A549 (cell line): ENCODE measurements around the gene TICAM1. TPM values are rescaled to one million over a fixed set of nuclear protein-coding genes. Genes with fewer than 3 reads are reported as not detected.
"Not testable (repeated sequence)": the region's sequence is repeated elsewhere in the genome, so short reads cannot be mapped to it uniquely, and the experiment has no call there.

Experiments
- ATAC-seq, 2 experiments: fragments of 200-7000 bp in 1 of 2; fragments of >200 bp in 1 of 2; cut with Nextera tagmentation in 1 of 2; cut with Tn5 transposase in 1 of 2; 3 replicates each; pipeline versions ENCODE4 v1.8.0 to v1.9.1; 2018 to 2020; ENCODE audit warnings: mild to moderate bottlenecking in 1 of 2, moderate library complexity in 1 of 2
- CTCF ChIA-PET: fragments of 300-600 bp; sonication (Branson Sonifier 250); formaldehyde crosslinking; extraction: SDS; loops from one replicate; lab custom pipeline; 2021; ENCODE audit warnings: antibody characterized with exemption, inconsistent platforms; lab: Yijun Ruan, JAX
- POLR2A ChIA-PET: fragments of 350-600 bp; formaldehyde crosslinking; extraction: SDS; loops from one replicate; lab custom pipeline; 2021; ENCODE audit warnings: antibody characterized with exemption, inconsistent platforms; lab: Yijun Ruan, JAX
- DNase-seq, 2 experiments: peaks; one replicate each; pipeline versions ENCODE4 v3.0.0 to v3.0.0-alpha.2; 2011 to 2016; ENCODE audit warnings: low read depth in 1 of 2, low spot score in 1 of 2
- FAIRE-seq: peaks from 2 replicates; lab custom pipeline; 2011; peaks lifted over from hg19 to GRCh38; lab: Jason Lieb, UNC
- H3K27ac ChIP-seq, 2 experiments: fragments of >200 bp; sonication (Bioruptor Twin); formaldehyde crosslinking; 3 replicates each; pipeline ENCODE4 v1.5.1; 2016 to 2017
- H3K4me1 ChIP-seq: fragments of >200 bp; sonication (Bioruptor Twin); formaldehyde crosslinking; 3 replicates; pipeline ENCODE4 v1.6.1; 2016
- H3K4me2 ChIP-seq: fragments of >200 bp; sonication (Bioruptor Twin); formaldehyde crosslinking; 3 replicates; pipeline ENCODE4 v1.6.1; 2016
- H3K4me3 ChIP-seq: fragments of >200 bp; sonication (Bioruptor Twin); formaldehyde crosslinking; 3 replicates; pipeline ENCODE4 v1.5.1; 2016
- H3K9me3 ChIP-seq: fragments of >200 bp; sonication (Bioruptor Twin); formaldehyde crosslinking; 3 replicates; pipeline ENCODE4 v1.6.1; 2016
- BCL3 ChIP-seq: fragments of >200 bp; sonication (Bioruptor Twin); formaldehyde crosslinking; IDR thresholded peaks from 3 replicates; pipeline ENCODE4 v1.6.1; 2016
- CBX2 ChIP-seq: fragments of 200-600 bp; sonication (generic); IDR thresholded peaks from 2 replicates; pipeline ENCODE4 v1.6.1; 2016; ENCODE audit warnings: low read depth, mild to moderate bottlenecking, borderline replicate concordance
- CHD4 ChIP-seq: fragments of 200-600 bp; sonication (generic); IDR thresholded peaks from 2 replicates; pipeline ENCODE4 v1.6.1; 2016; ENCODE audit warnings: antibody characterized with exemption, mild to moderate bottlenecking, borderline replicate concordance
- EHMT2 ChIP-seq: fragments of 200-600 bp; sonication (generic); IDR thresholded peaks from 2 replicates; pipeline ENCODE4 v1.6.1; 2016; ENCODE audit warnings: antibody characterized with exemption, low read depth, mild to moderate bottlenecking, moderate library complexity
- FOSL2 ChIP-seq, 2 experiments: fragments of 450-650 bp in 1 of 2; fragments of >200 bp in 1 of 2; sonication (Bioruptor Twin) in 1 of 2; formaldehyde crosslinking; IDR thresholded peaks; 2 replicates each; pipeline versions ENCODE4 v1.5.0 to v1.6.1; 2016 to 2020; ENCODE audit warnings: mild to moderate bottlenecking in 1 of 2, moderate library complexity in 1 of 2
- HDAC2 ChIP-seq: fragments of 200-600 bp; sonication (generic); IDR thresholded peaks from 2 replicates; pipeline ENCODE4 v1.6.1; 2016
- HMGXB4 ChIP-seq: fragments of 250-450 bp; sonication (Bioruptor Pico); IDR thresholded peaks from 2 replicates; pipeline ENCODE4 v1.5.0; 2021; ENCODE audit warnings: mild to moderate bottlenecking, moderate library complexity, borderline replicate concordance
- HOXA7 ChIP-seq: fragments of 250-450 bp; sonication (Bioruptor Pico); IDR thresholded peaks from 2 replicates; pipeline ENCODE4 v1.5.0; 2020; ENCODE audit warnings: mild to moderate bottlenecking, moderate library complexity
- HOXB13 ChIP-seq: fragments of 250-450 bp; sonication (Bioruptor Pico); IDR thresholded peaks from 2 replicates; pipeline ENCODE4 v1.5.0; 2020; ENCODE audit warnings: low read depth, mild to moderate bottlenecking, moderate library complexity
- KDM5A ChIP-seq: fragments of 200-600 bp; sonication (generic); IDR thresholded peaks from 2 replicates; pipeline ENCODE4 v1.6.1; 2016; ENCODE audit warnings: antibody characterized with exemption, mild to moderate bottlenecking
- POLR2AphosphoS2 ChIP-seq: conservative IDR thresholded peaks from 2 replicates; pipeline ENCODE4 v1.6.1; 2012; ENCODE audit warnings: low read length, improper control_type of control experiment, inconsistent platforms
- RAD21 ChIP-seq, 2 experiments: fragments of >200 bp in 1 of 2; sonication (Bioruptor Twin) in 1 of 2; formaldehyde crosslinking in 1 of 2; IDR thresholded peaks in 1 of 2; conservative IDR thresholded peaks in 1 of 2; 2 replicates in 1 of 2; 3 replicates in 1 of 2; pipeline ENCODE4 v1.6.1; 2012 to 2018; ENCODE audit warnings: inconsistent platforms in 1 of 2
- RARB ChIP-seq: fragments of 250-450 bp; sonication (Bioruptor Pico); IDR thresholded peaks from 2 replicates; pipeline ENCODE4 v1.8.0; 2021; ENCODE audit warnings: mild to moderate bottlenecking, moderate library complexity
- RCOR1 ChIP-seq: fragments of 150-350 bp; IDR thresholded peaks from 2 replicates; pipeline ENCODE4 v1.6.1; 2014; ENCODE audit warnings: antibody characterized with exemption, low read length, low read depth
- SMC3 ChIP-seq: fragments of >200 bp; sonication (Bioruptor Twin); formaldehyde crosslinking; IDR thresholded peaks from 3 replicates; pipeline ENCODE4 v1.6.1; 2018; ENCODE audit warnings: inconsistent platforms
- WGBS: methylation state at CpG from one replicate; pipeline ENCODE4 v1.1.6; 2017; ENCODE audit errors: missing lambda C conversion rate; 5-methylcytosine and 5-hydroxymethylcytosine counted together
- polyA plus RNA-seq, 4 experiments: library from polyadenylated mRNA; depleted of rRNA in 3 of 4; stranded (reverse); fragments of >200 nt; fragmentation: RNase III in 1 of 4; extraction: RNeasy Plus Mini Kit Qiagen cat#74134 plus additional on column Dnase treatment in 1 of 4; gene quantifications; 2 replicates in 3 of 4; 3 replicates in 1 of 4; pipeline ENCODE4 v1.2.3, GENCODE V29; 2011 to 2017
- TF ChIP-seq, protein P1 (sequence below): IDR thresholded peaks from 2 replicates; pipeline ENCODE4 v1.6.1; 2012

The TICAM1 gene
- polyA plus RNA-seq, 2 of the 4 experiments (the other 2 are of a cell fraction) = 0.78 to 4.0 TPM

DNA sequence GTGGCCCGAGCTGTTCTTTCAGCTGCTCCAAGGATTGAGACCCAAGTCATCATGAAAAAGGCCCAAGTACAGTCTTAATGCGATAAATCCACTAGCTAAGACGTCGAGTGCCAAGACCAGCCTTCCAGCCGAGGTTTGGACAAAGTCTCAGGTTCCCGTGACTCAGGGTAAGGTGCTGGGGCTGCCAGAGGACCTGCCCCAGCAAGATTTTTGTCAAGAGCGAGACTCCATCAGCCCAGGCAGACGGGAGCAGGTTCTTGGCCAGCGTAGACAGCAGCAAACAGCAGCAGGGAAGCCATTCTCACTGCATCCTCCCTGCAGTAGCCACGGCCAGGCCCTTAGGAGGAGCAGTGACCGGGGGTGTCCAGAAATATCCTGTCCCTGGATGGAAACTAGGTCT, 36.5 kb downstream of the TICAM1 start:
- Histone ChIP-seq H3K4me2 (no peak overlapping the region), H3K4me1 (0 out of 3 replicates have a peak, but pooled peaks cover 3% of the 10 kb centered on the region), H3K27ac (no peak overlapping the region), H3K4me3 (no peak overlapping the region), H3K9me3 (no peaks in the 10 kb centered on the region)
- WGBS = 96% methylated on average over 10 of the region's 11 CpGs
- DNase-seq (no peak), FAIRE-seq (no peak), ATAC-seq (no peak)
- ChIA-PET POLR2A (interaction anchor here (0.6 kb wide), 1 partner anchor 32 kb away, joined by 4 read pairs; no protein-coding TSS in a partner anchor), CTCF (no interaction called here)
- TF ChIP-seq RCOR1 (no peak), HMGXB4 (no peak), SMC3 (no peak), POLR2AphosphoS2 (no peak), RAD21 (conservative IDR thresholded peaks at IDR 0.05 in 1 of 2, IDR thresholded peaks at IDR 0.05 in 1 of 2) (no peak), HOXA7 (no peak), FOSL2 (IDR thresholded peaks at IDR 0.05) (no peak), FOSL2 (CRISPR knock-in tag; IDR thresholded peaks at IDR 0.05) (no peak), HDAC2 (no peak), CBX2 (no peak), HOXB13 (CRISPR knock-in tag) (no peak), EHMT2 (no peak), CHD4 (no peak), RARB (CRISPR knock-in tag) (no peak), BCL3 (no peak)

DNA sequence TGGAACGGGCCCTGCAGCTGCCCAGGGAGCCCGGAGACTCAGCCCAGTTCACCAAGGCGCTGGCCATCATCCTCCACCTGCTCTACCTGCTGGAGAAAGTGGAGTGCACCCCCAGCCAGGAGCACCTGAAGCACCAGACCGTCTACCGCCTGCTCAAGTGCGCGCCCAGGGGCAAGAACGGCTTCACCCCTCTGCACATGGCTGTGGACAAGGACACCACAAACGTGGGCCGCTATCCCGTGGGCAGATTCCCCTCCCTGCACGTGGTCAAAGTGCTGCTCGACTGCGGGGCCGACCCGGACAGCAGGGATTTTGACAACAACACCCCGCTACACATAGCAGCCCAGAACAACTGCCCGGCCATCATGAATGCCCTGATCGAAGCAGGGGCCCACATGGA, 38.2 kb downstream of the TICAM1 start:
- H3K27ac ChIP-seq, POLR2A ChIA-PET, H3K4me2 ChIP-seq, H3K9me3 ChIP-seq, H3K4me1 ChIP-seq, H3K4me3 ChIP-seq, DNase-seq, FAIRE-seq, ATAC-seq: not testable (repeated sequence)
- no CpG with 5 or more reads among the region's 19 CpGs for WGBS
- CTCF ChIA-PET = interaction anchor here (2.7 to 7.7 kb wide), 2 partner anchors 17 to 62 kb away, joined by 14 to 222 read pairs; partner anchors contain the start of gene DPP9

- CTCF ChIA-PET = interaction anchor here (0.8 to 7.7 kb wide), 3 partner anchors 12 to 61 kb away, joined by 4 to 222 read pairs (median 14); partner anchors contain the start of gene DPP9
- Histone ChIP-seq H3K4me2 (peak overlapping the region; percentile 89), H3K4me3 (peak overlapping the region; percentile 93), H3K27ac (peak overlapping the region in 1 of 2 experiments; percentile 98; a peak in 2 of 6 replicates)
- FAIRE-seq, H3K9me3 ChIP-seq, DNase-seq, ATAC-seq, POLR2A ChIA-PET, H3K4me1 ChIP-seq: not testable (repeated sequence)
- WGBS = 92% methylated on average over 23 of the region's 24 CpGs
Observed at GRCh38 chr19:4792866-4793195, 38.7 kb downstream of the TICAM1 start.

- not testable (repeated sequence) for H3K4me1 ChIP-seq, FAIRE-seq, H3K9me3 ChIP-seq, DNase-seq
- H3K4me2 ChIP-seq = peak overlapping the region; percentile 89
- peak overlapping the region; percentile 91 to 98 for H3K27ac ChIP-seq
- peak in 1 of 2 experiments; percentile 5; a peak in 3 of 6 replicates for ATAC-seq
- ChIA-PET CTCF (interaction anchor here (0.7 to 7.7 kb wide), 14 partner anchors 12 to 258 kb away, joined by 3 to 222 read pairs (median 8); partner anchors contain the start of genes DPP9 and PLIN3), POLR2A (interaction anchor here (1.4 to 1.6 kb wide), 2 partner anchors 8 to 68 kb away, joined by 8 to 9 read pairs; partner anchors contain the start of gene DPP9)
- WGBS = no CpG with 5 or more reads among the region's 75 CpGs
- H3K4me3 ChIP-seq = peak overlapping the region; percentile 93
- TF ChIP-seq, protein P1, sequence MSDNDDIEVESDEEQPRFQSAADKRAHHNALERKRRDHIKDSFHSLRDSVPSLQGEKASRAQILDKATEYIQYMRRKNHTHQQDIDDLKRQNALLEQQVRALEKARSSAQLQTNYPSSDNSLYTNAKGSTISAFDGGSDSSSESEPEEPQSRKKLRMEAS = peak; percentile 67
- peak; percentile 81; the same call in 1 of the 2 replicates for TF ChIP-seq KDM5A
Observed at GRCh38 chr19:4792019-4792865, 39.3 kb downstream of the TICAM1 start.
